Erythroblast (primary cell): ENCODE results near the gene HDAC4.

Experiments
- GATA1 ChIP-seq: IDR thresholded peaks from 2 replicates; pipeline ENCODE4 v1.6.1; 2011; ENCODE audit warnings: low read depth, mild to moderate bottlenecking, control low read depth, low read length, moderate library complexity
- POLR2A ChIP-seq: IDR thresholded peaks from 2 replicates; pipeline ENCODE4 v1.6.1; 2011; ENCODE audit warnings: mild to moderate bottlenecking, low read length

DNA sequence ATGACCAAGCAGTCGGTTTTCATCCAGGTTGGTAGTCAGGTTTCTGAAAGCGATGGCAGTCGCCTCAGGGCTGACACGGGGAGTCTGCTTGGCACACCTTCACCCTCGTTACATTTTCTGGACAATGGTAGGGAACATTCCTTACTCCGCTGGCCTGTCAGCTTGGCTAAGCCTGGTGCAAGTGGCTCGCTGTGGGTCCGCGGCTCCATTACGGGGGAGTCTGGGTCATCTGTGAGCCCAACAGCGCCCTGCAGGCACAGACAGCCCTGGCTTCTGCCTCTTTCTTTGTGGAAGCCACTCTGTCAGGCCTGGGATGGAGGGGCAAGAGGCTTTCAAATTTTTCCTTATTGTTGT lies 95.6 kb downstream of the HDAC4 start:
- TF ChIP-seq POLR2A (no peak), GATA1 (no peak)
